WTC11 (cell line): ENCODE results near the gene EYA2. TPM values are rescaled to one million over a fixed set of nuclear protein-coding genes. Genes with fewer than 3 reads are reported as not detected.

Source experiments
- ATAC-seq: fragments of 200-7000 bp; cut with Tn5 transposase; 2 replicates; pipeline ENCODE4 v1.10.0; 2021; ENCODE audit warnings: mild to moderate bottlenecking, moderate library complexity
- CTCF ChIA-PET: fragments of 300-600 bp; sonication (Branson Sonifier 250); formaldehyde crosslinking; loops from one replicate; lab custom pipeline; 2021; ENCODE audit warnings: antibody characterized with exemption; lab: Charles Lee
- POLR2A ChIA-PET: fragments of 350-600 bp; sonication (Branson Sonifier 250); formaldehyde crosslinking; loops from one replicate; lab custom pipeline; 2021; ENCODE audit warnings: antibody characterized with exemption; lab: Charles Lee
- DNase-seq: peaks from one replicate; pipeline ENCODE4 v3.0.0; 2021; ENCODE audit warnings: low spot score
- H3K27ac Mint-ChIP-seq: 2 replicates; pipeline ENCODE4 v1.8.0; 2021; ENCODE audit warnings: mixed read lengths
- H3K27me3 Mint-ChIP-seq: 2 replicates; pipeline ENCODE4 v1.8.0; 2021; ENCODE audit warnings: low read depth, mild to moderate bottlenecking, moderate library complexity, mixed read lengths
- H3K36me3 Mint-ChIP-seq: 2 replicates; pipeline ENCODE4 v1.8.0; 2021; ENCODE audit warnings: mixed read lengths
- H3K4me1 Mint-ChIP-seq: 2 replicates; pipeline ENCODE4 v1.8.0; 2022; ENCODE audit warnings: mixed read lengths
- H3K4me3 Mint-ChIP-seq: 2 replicates; pipeline ENCODE4 v1.8.0; 2021; ENCODE audit warnings: mild to moderate bottlenecking, moderate library complexity, mixed read lengths
- H3K9me3 Mint-ChIP-seq: 2 replicates; pipeline ENCODE4 v1.8.0; 2021; ENCODE audit warnings: mixed read lengths
- GABPB1 ChIP-seq: sonication (generic); formaldehyde crosslinking; IDR thresholded peaks from 2 replicates; pipeline ENCODE4 v1.8.1; 2023; ENCODE audit warnings: mild to moderate bottlenecking, missing genetic modification reagents
- MLX ChIP-seq: sonication (generic); formaldehyde crosslinking; IDR thresholded peaks from 2 replicates; pipeline ENCODE4 v1.8.1; 2023; ENCODE audit warnings: mild to moderate bottlenecking, missing genetic modification reagents, moderate library complexity
- MXD4 ChIP-seq: fragments of 250-450 bp; sonication (Bioruptor Pico); IDR thresholded peaks from 2 replicates; pipeline ENCODE4 v1.8.0; 2021; ENCODE audit warnings: mild to moderate bottlenecking, moderate library complexity, borderline replicate concordance
- NR1H2 ChIP-seq: sonication (generic); formaldehyde crosslinking; IDR thresholded peaks from 2 replicates; pipeline ENCODE4 v1.9.0; 2021; ENCODE audit warnings: mild to moderate bottlenecking, moderate library complexity, missing genetic modification reagents
- NR2C2 ChIP-seq: sonication (generic); formaldehyde crosslinking; IDR thresholded peaks from 2 replicates; pipeline ENCODE4 v1.8.0; 2022; ENCODE audit warnings: mild to moderate bottlenecking, missing genetic modification reagents
- NR3C1 ChIP-seq: sonication (generic); formaldehyde crosslinking; conservative IDR thresholded peaks from 2 replicates; pipeline ENCODE4 v1.8.1; 2023; ENCODE audit warnings: low read depth, mild to moderate bottlenecking, missing genetic modification reagents
- PRDM15 ChIP-seq: sonication (generic); formaldehyde crosslinking; IDR thresholded peaks from 2 replicates; pipeline ENCODE4 v1.8.0; 2022; ENCODE audit warnings: missing genetic modification reagents
- SMAD3 ChIP-seq: sonication (generic); formaldehyde crosslinking; IDR thresholded peaks from 2 replicates; pipeline ENCODE4 v1.8.0; 2022; ENCODE audit warnings: missing genetic modification reagents, mild to moderate bottlenecking, borderline replicate concordance
- SP1 ChIP-seq: sonication (generic); formaldehyde crosslinking; conservative IDR thresholded peaks from 2 replicates; pipeline ENCODE4 v1.8.1; 2022; ENCODE audit warnings: missing genetic modification reagents
- STAT6 ChIP-seq: sonication (generic); formaldehyde crosslinking; conservative IDR thresholded peaks from 2 replicates; pipeline ENCODE4 v1.8.1; 2023; ENCODE audit warnings: mild to moderate bottlenecking, low read depth, missing genetic modification reagents, moderate library complexity
- ZNF219 ChIP-seq: sonication (generic); formaldehyde crosslinking; IDR thresholded peaks from 2 replicates; pipeline ENCODE4 v1.8.0; 2023; ENCODE audit warnings: missing genetic modification reagents, mild to moderate bottlenecking, borderline replicate concordance
- ZNF232 ChIP-seq: sonication (generic); formaldehyde crosslinking; IDR thresholded peaks from 2 replicates; pipeline ENCODE4 v1.8.0; 2022; ENCODE audit warnings: mild to moderate bottlenecking, missing genetic modification reagents
- ZNF425 ChIP-seq: fragments of 250-450 bp; sonication (Bioruptor Pico); conservative IDR thresholded peaks from 2 replicates; pipeline ENCODE4 v1.9.0; 2021; ENCODE audit warnings: mild to moderate bottlenecking
- ZNF532 ChIP-seq: fragments of 250-450 bp; sonication (Bioruptor Pico); IDR thresholded peaks from 2 replicates; pipeline ENCODE4 v1.9.0; 2021; ENCODE audit warnings: mild to moderate bottlenecking, borderline replicate concordance
- total RNA-seq: library from RNA; stranded (reverse); gene quantifications from 3 replicates; pipeline ENCODE4 v1.2.3, GENCODE V29; 2021

The EYA2 gene
- total RNA-seq, 1 experiment from 2014 or later = 1.5 TPM

- Mint-ChIP-seq H3K36me3 (peaks cover 5% of the 10 kb centered on the region; the same call in 1 of the 2 replicates), H3K4me1 (peaks cover 21% of the 10 kb centered on the region), H3K27me3 (no peaks in the 10 kb centered on the region), H3K27ac (no peak overlapping the region), H3K9me3 (no peaks in the 10 kb centered on the region), H3K4me3 (no peak overlapping the region)
- no peak for ATAC-seq
- no peak for DNase-seq
- TF ChIP-seq SMAD3 (CRISPR knock-in tag) (no peak), NR2C2 (CRISPR knock-in tag) (no peak), MLX (CRISPR knock-in tag) (no peak), SP1 (CRISPR knock-in tag) (no peak), ZNF425 (CRISPR knock-in tag) (no peak), PRDM15 (CRISPR knock-in tag) (no peak), NR1H2 (no peak), ZNF219 (no peak), ZNF232 (CRISPR knock-in tag) (no peak), NR3C1 (CRISPR knock-in tag) (no peak), GABPB1 (CRISPR knock-in tag) (no peak; the same call in 1 of the 2 replicates), MXD4 (no peak), ZNF532 (no peak), STAT6 (no peak)
- ChIA-PET CTCF (interaction anchor here (0.5 to 2.3 kb wide), 2 partner anchors 23 to 181 kb away, joined by 3 to 14 read pairs; no protein-coding TSS in a partner anchor), POLR2A (no interaction called here)
Observed at GRCh38 chr20:47202733-47203667, 308.4 kb downstream of the EYA2 start.
